GM21528 (cell line): Measurements from ENCODE around the gene ARHGEF7.

Source experiments
- ATAC-seq: cut with Tn5 transposase; IDR thresholded peaks from one replicate; pipeline ENCODE4 v1.9.1; 2021; ENCODE audit warnings: mild to moderate bottlenecking, moderate library complexity; ENCODE audit not compliant: unreplicated experiment, low FRiP score

The ARHGEF7 gene

DNA sequence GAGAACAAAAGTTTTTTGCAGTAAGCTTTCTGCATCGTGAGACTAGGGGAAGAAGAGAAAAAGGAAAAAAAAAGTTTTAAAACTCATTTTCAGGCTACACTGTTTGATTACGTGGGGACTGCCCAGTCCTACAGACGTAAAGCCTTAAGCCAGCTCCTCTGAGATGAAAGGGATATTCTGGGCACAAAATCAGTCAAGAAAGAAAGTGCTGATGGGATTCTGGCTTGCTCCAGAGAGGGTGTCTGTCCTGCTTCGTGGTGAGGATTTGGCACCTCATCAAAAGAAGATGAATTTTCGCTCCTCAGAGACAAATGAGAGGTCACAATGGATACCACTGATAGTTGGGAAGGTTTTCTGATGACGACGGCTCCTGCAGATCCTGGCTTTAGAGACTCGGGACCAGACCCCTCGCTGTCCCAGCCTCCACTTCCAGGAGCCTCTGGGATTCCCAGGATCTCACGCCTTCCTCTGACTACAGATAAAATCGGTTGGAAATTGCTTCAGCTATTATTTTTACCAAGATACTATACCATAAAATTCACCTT, 215.0 kb downstream of the ARHGEF7 start:
- no peak for ATAC-seq

DNA sequence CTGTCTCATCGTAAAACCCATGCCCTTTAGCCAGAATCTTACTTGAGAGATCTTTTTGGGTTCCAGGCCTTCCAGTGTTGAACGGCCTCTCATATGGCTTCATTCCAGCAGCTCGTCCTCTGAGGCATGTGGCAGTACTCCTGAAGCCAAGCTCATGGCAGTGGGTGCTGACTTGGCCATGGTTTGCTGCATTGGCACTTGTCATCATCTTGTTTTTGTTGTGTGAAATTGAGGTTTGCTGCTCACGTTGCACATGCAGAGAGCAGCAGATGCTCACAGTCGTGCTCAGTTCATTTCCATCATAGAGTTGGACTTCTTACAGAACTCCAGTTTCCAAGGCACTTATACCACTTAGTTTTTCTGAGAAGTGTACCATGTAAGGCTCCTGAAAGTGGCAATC, 220.2 kb downstream of the ARHGEF7 start:
- no peak for ATAC-seq

DNA sequence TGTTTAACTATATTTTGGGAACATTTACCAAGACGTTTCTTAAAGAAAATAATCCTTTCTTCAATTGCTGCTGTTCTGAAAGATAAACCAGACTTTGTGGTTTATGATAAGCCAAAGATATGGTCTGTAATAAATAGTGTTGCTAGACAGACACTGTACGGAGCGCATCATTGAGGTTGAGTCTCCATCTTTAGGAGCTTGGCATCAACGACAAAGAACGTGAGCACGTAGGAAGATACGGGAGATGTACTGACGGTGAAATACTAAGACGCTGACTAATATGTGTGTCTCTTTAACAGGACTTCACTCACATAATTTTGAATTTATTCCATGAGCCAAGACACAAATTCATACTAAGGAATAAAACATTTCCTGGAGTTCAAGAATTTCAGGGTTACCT, 221.6 kb downstream of the ARHGEF7 start:
- ATAC-seq: no peak

DNA sequence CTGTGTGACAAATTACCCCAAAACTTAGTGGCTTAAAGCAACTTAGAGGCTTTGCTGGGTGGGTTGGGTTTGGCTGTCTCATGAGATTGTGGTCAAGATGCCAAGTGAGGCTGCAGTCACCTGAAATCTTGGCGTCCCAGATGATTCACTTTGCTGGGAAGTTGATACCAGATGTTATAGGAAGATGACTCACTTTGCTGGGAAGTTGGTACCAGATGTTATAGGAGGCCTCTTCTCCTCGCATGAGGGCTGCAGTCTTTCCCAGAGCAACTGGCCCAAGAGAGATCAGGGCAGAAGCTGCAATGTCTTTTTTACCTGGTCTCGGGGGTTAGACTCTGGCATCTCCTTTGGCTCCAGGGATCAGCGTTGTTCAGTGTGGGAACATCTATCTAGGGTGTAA, 222.1 kb downstream of the ARHGEF7 start:
- no peak for ATAC-seq

DNA sequence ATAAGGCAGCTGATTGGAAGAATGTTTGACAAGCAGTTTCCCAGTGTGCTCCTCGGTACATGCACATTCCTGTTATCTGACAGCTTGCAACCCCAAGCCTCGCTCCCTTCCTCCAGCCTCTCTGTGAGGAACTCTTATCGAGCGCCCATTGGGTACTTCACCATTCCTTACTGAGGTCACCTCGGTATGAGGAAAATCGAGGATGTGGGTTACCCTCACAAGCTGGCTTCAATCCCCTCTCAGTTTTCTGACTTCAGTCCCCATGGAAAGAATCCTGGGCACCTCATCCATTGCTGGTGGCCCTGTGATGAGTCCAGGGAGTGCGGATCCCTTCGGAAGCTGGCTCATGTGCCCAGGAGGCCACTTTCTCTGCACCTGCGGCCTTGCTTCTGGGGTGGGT, 222.6 kb downstream of the ARHGEF7 start:
- ATAC-seq: no peak

DNA sequence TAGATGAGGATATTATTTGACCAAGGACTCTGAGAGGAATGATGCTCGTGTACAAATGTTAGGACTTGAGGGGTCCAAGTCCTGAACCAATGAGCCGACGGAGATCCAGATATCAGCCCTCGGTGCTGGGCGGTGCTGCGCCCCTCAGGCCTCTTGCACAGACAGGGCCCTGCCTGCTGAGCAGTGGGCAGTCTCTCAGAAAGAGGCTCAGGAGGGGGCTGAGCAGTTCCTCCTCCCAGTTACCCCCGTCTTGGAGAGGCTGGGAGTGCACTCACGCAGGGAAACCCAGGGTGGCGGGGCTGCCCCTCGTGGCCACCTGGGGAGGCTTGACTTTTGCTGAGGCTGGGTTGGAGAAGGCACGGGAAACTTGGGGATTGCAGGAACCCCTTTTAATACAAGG, 223.7 kb downstream of the ARHGEF7 start:
- no peak for ATAC-seq

DNA sequence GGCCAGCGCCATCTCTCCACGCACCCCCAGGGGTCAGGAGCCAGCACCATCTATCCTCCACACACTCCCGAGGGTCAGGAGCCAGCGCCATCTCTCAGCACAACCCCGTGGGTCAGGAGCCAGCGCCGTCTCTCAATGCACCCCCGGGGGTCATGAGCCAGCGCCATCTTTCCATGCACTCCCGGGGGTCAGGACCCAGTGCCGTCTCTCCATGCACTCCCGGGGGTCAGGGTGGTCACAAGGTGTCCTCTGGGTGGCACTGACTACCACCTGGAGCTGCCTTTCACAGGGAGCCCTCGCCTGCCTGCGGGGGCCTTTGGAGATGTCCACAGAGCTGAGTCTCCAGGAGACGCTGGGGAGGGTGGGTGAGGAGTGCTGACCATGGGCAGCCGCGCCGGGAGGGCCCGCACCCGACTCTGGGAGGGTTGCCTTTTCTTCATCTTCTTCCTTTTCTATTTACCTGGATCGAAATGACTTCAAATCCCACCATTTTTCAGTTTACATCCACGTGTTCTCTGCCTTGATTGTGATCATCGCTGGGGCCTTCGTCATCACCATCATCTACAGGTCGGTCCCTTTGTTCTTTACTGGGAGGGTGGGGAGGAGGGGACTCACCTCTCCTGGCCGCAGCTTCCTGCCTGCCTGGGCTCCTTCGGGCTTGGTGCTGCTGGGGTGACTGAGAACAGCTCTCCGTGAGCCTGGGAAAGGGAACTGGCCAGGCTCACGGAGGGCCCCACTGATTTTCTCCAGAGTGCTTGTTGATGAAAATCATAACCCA, 224.4 kb downstream of the ARHGEF7 start:
- ATAC-seq: no peak

DNA sequence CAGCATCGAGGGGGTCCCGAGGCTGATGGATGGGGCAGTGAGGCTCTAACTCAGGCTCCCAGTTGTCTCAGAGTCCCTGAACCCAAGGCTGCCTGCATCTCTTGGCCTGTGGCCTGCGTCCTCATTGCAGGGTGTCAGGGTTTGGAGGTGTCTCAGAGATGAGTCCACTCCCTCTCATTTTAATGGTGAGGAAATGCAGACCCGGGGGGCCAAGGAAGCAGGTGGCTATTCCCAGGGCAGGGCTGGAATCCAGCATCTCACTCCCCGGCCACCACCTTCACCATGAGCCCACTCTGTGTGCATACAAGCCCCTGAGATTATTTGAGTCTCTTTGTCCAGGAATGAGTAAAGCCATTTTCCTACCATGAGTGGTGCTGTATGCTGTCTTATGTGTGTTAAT, 226.8 kb downstream of the ARHGEF7 start:
- ATAC-seq: no peak

DNA sequence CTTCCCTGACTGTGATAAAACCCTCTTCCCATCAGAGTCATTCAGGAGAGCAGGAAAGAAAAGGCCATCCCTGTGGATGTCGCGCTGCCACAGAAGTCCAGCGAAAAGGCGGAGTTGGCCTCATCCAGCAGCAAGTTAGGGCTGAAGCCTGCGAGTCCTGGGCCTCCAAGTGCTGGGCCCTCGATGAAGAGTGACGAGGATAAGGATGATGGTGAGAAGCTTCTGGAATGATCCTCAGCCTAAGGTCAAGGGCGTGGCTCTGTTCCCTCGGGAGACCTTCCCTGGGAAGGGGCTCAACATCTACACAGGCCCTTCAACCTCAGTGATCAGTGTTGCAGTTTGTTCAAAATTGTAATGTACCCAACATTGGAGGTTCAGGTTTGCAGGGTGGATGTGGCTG, 227.6 kb downstream of the ARHGEF7 start:
- no peak for ATAC-seq

DNA sequence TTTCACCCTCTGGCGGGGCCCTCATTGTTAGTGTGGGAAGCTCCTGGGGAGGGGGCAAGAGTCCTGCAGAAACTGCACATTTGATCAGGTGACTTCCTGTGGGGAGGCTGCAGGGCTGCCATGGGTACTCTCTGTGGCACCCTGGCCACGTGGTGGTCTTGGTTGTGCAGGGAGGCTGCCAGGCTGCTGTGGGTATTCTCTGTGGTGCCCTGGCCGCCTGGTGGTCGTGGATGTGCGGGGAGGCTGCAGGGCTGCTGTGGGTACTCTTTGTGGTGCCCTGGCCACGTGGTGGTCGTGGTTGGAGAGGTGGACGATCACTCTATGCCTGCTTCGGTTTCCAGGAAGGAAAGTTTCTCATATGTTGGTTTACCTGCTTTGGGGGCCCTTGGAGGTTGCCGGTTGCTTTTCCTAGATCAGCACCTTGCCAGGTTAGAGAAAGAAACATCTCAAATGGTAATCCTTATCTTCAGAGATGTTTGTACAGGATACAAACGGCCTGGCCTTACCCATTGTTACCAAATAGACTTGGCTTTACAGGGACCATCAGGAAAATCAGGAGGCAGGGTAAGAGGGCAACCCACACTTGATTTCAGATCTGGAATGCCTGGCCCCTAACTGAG, 228.2 kb downstream of the ARHGEF7 start:
- no peak for ATAC-seq

DNA sequence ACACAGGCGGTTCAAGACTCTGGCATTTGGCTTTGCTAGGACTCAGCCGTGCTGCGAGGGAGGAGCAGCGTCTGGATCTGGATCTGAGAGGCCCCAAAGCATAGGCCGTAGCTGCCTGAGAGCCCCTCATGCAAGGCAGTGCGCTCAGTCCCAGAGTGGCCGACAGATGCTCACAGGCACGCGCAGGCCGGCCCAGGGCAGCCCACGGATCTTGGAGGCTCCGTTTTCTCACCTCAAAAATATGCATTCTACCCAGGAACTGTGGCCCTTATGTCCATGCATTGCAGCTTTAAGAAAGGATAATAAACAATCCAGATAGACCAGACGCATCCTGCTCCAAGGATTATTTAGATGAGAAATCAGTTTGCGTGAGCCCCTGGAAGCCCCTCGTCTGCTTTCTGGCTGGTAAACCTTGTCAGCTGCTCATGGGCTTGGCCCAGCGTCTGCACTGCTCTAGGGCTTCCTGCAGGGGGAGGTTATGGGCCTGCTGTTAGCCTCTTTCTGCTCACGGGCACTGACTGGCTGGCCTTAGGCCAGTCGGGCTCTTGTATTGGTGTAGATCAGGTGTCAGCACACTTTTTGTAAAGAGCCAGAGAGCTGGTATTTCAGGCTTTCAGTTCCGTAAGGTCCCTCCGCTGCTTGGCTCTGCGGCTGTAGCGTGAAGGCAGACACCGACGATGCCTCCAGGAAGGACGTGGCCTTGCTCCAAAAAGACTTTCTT, 229.5 kb downstream of the ARHGEF7 start:
- ATAC-seq: no peak

DNA sequence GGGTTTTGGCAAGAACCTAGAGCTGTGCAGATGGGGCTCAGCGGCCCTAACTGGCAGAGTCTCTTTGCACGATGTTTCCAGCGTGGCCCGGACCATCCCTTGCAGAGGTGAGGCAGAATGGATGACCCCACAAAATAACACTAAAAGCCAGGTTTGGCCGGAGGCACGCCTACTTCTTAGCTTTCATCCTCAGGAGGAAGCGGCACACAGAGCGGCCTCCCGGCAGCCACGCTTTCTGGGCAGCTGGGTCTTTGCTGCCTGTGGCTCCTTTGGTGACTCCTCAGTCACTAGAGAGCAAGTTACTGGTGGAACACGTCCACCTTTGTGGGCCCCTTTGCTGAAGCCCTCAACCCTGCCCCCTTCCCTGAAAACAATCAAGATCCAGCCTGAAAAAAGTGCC, 230.6 kb downstream of the ARHGEF7 start:
- ATAC-seq: no peak

DNA sequence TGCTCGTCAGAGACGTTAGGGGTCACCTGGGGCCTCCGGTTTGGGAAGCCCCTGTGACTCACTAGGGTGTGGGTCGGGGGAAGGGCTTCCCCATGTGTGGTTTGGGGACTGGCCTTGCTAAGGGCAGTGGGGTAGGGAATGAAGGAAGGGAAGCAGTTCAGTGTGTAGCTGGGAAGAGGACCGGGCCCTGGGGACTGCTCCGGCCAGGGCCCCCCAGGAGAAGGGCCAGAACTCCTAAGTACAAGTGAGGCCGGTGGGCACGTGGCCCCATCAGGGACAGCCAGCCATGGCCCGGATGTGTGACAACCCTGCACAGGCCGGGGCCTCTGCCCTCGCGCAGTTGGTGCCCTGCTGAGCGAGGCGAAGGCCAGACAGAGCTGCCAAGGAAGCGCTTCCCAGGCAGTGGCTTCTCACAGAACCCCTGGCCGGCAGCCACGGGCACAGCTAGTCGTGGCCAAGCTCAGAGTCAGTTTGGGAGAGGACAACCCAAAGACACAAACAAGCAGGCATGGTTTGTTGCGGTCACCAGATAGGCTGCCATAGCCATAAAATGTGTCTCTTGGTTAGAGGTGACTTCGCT, 231.1 kb downstream of the ARHGEF7 start:
- no peak for ATAC-seq

DNA sequence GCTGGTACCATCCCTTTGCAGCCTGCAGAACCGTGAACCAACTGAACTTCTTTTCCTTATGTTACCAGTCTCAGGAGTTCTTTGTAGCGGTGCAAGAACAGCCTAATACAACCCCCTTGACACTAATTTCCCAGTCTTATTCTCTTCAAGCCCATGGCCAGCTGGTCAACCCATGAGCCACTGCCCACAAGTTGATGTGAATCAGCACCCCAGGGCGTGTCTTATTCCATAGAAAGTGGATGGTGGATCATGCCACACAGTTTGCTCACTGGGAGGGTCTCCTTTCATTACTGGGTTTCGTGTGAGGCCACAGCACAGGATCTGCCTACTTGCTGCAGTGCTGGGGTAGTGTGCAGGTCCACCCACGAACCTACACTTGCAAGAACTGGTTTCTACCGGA, 232.3 kb downstream of the ARHGEF7 start:
- ATAC-seq: no peak

DNA sequence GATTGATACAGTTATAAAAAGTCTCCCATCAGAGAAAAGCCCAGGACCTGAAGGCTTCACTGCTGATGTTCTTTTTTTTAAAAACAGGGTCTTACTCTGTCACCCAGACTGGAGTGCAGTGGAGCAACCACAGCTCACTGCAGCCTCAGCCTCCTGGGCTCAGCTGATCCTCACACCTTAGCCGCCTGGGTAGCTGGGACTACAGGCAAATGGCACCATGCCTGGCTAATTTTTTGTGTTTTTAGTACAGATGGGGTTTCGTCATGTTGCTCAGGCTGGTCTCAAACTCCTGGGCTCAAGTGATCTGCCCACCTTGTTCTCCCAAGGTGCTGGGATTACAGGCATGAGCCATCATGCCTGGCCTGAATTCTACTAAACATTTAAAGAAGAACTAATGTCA, 238.4 kb downstream of the ARHGEF7 start:
- ATAC-seq: no peak

DNA sequence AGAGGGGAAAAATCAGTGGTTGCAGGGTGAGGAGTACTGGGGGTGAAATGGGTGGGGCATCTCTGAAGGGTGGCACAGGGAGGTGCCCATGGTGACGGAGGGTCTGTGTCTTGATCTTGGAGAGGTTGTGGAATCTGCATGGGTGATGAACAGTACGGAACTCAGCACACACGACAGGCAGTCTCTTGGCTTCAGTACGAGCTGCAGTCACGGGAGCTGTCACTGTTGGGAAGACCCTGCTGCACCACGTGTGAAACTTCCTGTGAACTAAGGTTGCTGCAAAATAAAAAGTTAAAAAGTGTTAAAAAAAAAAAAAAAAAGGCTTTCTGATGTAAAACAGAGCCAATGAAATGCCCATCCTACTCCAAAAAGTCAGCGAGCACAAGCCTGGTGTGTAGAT, 239.7 kb downstream of the ARHGEF7 start:
- ATAC-seq: no peak
